MM.1S (cell line): Measurements from ENCODE around the gene MYH7B.

ENCODE experiments used
- DNase-seq: peaks from one replicate; pipeline ENCODE4 v3.0.0-alpha.2; 2015
- H2AFZ ChIP-seq: fragments of 300-600 bp; sonication (generic); 2 replicates; pipeline ENCODE4 v1.6.0; 2016; ENCODE audit warnings: antibody characterized with exemption, low read length
- H3F3A ChIP-seq: fragments of 300-600 bp; sonication (generic); 2 replicates; pipeline ENCODE4 v1.6.1; 2016; ENCODE audit warnings: mild to moderate bottlenecking, antibody characterized with exemption, low read length, moderate library complexity, mixed read lengths; ENCODE audit not compliant: insufficient read depth
- H3K27ac ChIP-seq: fragments of 300-600 bp; sonication (generic); 2 replicates; pipeline ENCODE4 v1.5.1; 2016; ENCODE audit warnings: mild to moderate bottlenecking, low read length
- H3K27me3 ChIP-seq: fragments of 300-600 bp; sonication (generic); replicated peaks from 2 replicates; pipeline ENCODE4 v1.6.0; 2016; ENCODE audit warnings: low read length; ENCODE audit not compliant: insufficient read depth
- H3K36me3 ChIP-seq: fragments of 300-600 bp; sonication (generic); replicated peaks from 2 replicates; pipeline ENCODE4 v1.6.1; 2016; ENCODE audit warnings: mild to moderate bottlenecking, low read length, mixed read lengths; ENCODE audit not compliant: insufficient read depth
- H3K4me1 ChIP-seq: fragments of 300-600 bp; sonication (generic); 2 replicates; pipeline ENCODE4 v1.6.1; 2016; ENCODE audit warnings: low read length, mixed read lengths
- H3K4me2 ChIP-seq: fragments of 300-600 bp; sonication (generic); 2 replicates; pipeline ENCODE4 v1.6.0; 2016; ENCODE audit warnings: low read depth, low read length
- H3K4me3 ChIP-seq: fragments of 300-600 bp; sonication (generic); 2 replicates; pipeline ENCODE4 v1.5.1; 2016; ENCODE audit warnings: low read length, mixed read lengths
- H3K79me2 ChIP-seq: fragments of 300-600 bp; sonication (generic); 2 replicates; pipeline ENCODE4 v1.6.1; 2016; ENCODE audit warnings: mixed run types, low read length, mixed read lengths
- H3K9ac ChIP-seq: fragments of 300-600 bp; sonication (generic); 2 replicates; pipeline ENCODE4 v1.6.1; 2016; ENCODE audit warnings: low read length, mixed read lengths
- H3K9me2 ChIP-seq: fragments of 300-600 bp; sonication (generic); replicated peaks from 2 replicates; pipeline ENCODE4 v1.6.1; 2016; ENCODE audit warnings: mild to moderate bottlenecking, low read length, mixed read lengths; ENCODE audit not compliant: insufficient read depth
- H3K9me3 ChIP-seq: fragments of 300-600 bp; sonication (generic); replicated peaks from 2 replicates; pipeline ENCODE4 v1.6.1; 2016; ENCODE audit warnings: mild to moderate bottlenecking, low read length, mixed read lengths; ENCODE audit not compliant: insufficient read depth
- H4K20me1 ChIP-seq: fragments of 300-600 bp; sonication (generic); 2 replicates; pipeline ENCODE4 v1.6.1; 2016; ENCODE audit warnings: mild to moderate bottlenecking, low read length, moderate library complexity, mixed read lengths; ENCODE audit not compliant: insufficient read depth
- EZH2 ChIP-seq: fragments of 300-600 bp; sonication (generic); optimal IDR thresholded peaks from 2 replicates; pipeline ENCODE3; 2017; ENCODE audit warnings: low read depth, mild to moderate bottlenecking, antibody characterized with exemption, low read length, mixed read lengths
- EZH2phosphoT487 ChIP-seq: fragments of 300-600 bp; sonication (generic); IDR thresholded peaks from 2 replicates; pipeline ENCODE4 v1.6.1; 2018; ENCODE audit warnings: antibody characterized with exemption, low read length
- TF ChIP-seq, protein P1 (sequence below): fragments of 300-600 bp; sonication (generic); IDR thresholded peaks from 2 replicates; pipeline ENCODE4 v1.5.1; 2016; ENCODE audit warnings: antibody characterized with exemption, low read length, mixed read lengths

MYH7B gene

DNA sequence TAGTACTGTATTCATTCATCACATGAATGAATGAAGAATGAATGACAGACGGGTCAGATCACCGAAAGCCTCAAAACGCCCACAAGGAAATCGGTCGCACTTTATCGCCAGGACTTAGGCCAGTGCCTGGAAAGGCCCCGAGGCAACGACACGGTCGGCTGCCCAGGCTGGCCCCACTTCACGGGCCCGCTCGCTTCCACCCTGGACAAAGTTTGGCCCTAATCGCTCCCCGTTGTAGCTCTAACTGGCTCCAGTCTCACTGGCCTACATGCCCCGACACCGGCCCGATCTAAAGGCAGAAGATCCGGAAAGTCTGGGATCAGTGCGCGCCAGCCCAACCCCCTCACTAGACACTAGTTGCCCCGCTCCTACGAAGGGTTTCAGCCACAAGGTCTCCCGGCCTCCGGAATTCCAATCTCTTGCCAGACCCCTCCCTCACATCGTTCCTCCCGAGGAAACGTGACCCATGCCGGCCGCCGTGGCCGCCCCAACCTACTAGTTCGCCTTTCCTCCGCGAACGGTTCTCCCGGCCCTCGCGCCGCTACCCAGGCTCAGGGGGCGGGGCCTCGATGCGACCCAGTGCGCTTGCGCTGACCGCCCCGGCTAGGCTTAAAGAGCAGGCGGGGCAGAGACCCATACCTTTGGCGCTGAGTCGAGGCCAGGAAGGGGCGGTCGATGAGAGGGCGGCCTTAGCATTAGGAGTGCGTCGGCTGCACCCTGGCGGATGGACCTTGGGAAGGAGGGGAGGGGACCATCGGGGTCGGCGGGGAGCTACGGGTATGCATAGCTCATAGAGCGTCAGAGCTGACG, at the start of gene MYH7B, which contains the start of gene GSS:
MYH7B (plus strand) TSS at position 638 of the 810 bp plus-strand sequence. CDS start 22,138 bp downstream, outside the sequence.
GSS (minus strand) TSS at position 576 of the 810 bp plus-strand sequence. CDS start 3,954 bp downstream, outside the sequence.
- H3K4me1 ChIP-seq = peaks cover 8% of the 10 kb centered on the region
- H3F3A ChIP-seq = no peaks in the 10 kb centered on the region; the same call in 1 of the 2 replicates
- H3K36me3 ChIP-seq = no peaks in the 10 kb centered on the region
- TF ChIP-seq EZH2 (no peak), EZH2phosphoT487 (no peak)
- TF ChIP-seq, protein P1, sequence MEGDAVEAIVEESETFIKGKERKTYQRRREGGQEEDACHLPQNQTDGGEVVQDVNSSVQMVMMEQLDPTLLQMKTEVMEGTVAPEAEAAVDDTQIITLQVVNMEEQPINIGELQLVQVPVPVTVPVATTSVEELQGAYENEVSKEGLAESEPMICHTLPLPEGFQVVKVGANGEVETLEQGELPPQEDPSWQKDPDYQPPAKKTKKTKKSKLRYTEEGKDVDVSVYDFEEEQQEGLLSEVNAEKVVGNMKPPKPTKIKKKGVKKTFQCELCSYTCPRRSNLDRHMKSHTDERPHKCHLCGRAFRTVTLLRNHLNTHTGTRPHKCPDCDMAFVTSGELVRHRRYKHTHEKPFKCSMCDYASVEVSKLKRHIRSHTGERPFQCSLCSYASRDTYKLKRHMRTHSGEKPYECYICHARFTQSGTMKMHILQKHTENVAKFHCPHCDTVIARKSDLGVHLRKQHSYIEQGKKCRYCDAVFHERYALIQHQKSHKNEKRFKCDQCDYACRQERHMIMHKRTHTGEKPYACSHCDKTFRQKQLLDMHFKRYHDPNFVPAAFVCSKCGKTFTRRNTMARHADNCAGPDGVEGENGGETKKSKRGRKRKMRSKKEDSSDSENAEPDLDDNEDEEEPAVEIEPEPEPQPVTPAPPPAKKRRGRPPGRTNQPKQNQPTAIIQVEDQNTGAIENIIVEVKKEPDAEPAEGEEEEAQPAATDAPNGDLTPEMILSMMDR = peak; percentile 60
- peak within 1 kb of the TSS; percentile 83 for H3K4me2 ChIP-seq
- peak; percentile 97 for DNase-seq
- H3K79me2 ChIP-seq = no peaks in the 10 kb centered on the region
- H3K9me3 ChIP-seq = no peaks in the 10 kb centered on the region
- H2AFZ ChIP-seq = peak within 1 kb of the TSS; percentile 94
- H3K9ac ChIP-seq = peak within 1 kb of the TSS; percentile 81
- H3K4me3 ChIP-seq = peak within 1 kb of the TSS; percentile 85
- no peaks in the 10 kb centered on the region for H4K20me1 ChIP-seq
- H3K27me3 ChIP-seq = no peaks in the 10 kb centered on the region
- H3K9me2 ChIP-seq = no peaks in the 10 kb centered on the region
- peak within 1 kb of the TSS; percentile 64; the same call in 1 of the 2 replicates for H3K27ac ChIP-seq

DNA sequence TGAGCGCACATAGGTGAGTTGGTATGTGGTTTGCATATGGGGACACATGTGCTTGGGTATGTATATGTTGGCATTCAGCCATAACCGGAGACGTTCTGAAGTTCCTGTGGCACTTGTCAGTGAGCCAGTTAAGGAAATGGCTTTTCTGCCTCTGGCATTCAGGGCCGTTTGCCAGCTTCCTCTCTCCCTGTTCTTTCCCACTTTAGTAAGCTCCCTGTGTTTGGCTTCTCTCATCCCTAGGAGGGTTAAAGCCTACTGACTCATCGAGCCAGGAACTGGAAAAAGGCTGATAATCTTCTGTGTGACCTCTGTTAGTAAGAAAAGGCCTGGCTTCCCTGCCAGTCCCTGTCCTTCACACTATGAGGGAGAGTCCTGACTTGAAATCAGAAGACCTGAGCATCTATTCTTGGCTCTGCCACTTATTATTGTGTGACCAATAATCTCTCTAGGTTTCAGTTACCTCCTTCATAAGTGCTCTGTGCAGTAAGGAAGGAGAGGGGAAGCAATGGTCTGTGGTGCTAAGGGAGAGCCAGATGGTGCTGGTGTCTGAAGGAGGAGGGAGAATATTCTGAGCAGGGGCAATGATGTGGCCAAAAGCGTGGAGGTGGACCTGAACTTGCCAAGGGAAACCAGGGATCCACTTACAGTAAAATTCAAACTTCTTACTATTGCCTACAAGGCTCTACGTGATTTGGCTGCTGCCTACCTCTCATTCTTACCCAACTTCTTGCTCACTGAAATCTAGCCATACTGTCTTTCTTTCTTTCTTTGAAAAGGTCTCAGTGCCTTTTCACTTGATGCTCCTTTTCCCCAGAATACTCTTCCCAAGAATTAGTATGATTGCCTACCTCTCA, 47.8 kb upstream of the MYH7B start:
- no peak overlapping the region for H3K4me2 ChIP-seq

DNA sequence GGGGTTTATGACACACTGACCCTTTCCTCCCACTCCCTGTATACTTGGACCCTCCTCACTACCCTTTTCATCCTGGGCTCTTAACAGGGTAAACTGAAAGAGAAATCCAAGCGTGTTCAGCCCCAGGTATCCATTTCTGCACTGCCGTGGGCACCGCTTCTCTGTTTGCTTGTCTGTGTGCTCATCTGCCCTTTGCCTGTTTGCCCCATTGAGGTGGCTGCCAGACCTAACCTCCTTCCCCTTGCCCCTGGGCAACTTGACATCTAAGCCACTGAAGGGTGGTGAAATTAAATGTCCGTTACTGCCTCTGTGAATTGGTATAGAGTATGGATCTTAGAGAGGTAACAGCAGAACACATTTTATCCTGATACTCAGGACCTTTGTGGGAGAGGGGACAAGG, 40.5 kb upstream of the MYH7B start:
- Histone ChIP-seq H3K9me3 (no peaks in the 10 kb centered on the region), H3K9me2 (no peaks in the 10 kb centered on the region), H3K36me3 (no peaks in the 10 kb centered on the region), H3K4me2 (no peak overlapping the region), H3K4me3 (no peak overlapping the region), H4K20me1 (no peaks in the 10 kb centered on the region), H3F3A (no peaks in the 10 kb centered on the region), H2AFZ (no peak overlapping the region), H3K27me3 (no peaks in the 10 kb centered on the region), H3K9ac (no peak overlapping the region), H3K27ac (no peak overlapping the region), H3K79me2 (no peaks in the 10 kb centered on the region), H3K4me1 (no peaks in the 10 kb centered on the region)
- no peak for DNase-seq
- TF ChIP-seq, protein P1 = no peak
- TF ChIP-seq EZH2 (no peak), EZH2phosphoT487 (no peak)

More for the DNA sequence above, 47.8 kb upstream of the MYH7B start:
- H3K4me3 ChIP-seq = no peak overlapping the region
- H4K20me1 ChIP-seq = no peaks in the 10 kb centered on the region
- H3K9me2 ChIP-seq = no peaks in the 10 kb centered on the region
- DNase-seq = no peak
- TF ChIP-seq EZH2phosphoT487 (no peak), EZH2 (no peak)
- TF ChIP-seq, protein P1 = no peak
- H3F3A ChIP-seq = no peaks in the 10 kb centered on the region
- no peak overlapping the region for H2AFZ ChIP-seq
- H3K4me1 ChIP-seq = peaks cover 9% of the 10 kb centered on the region
- H3K27ac ChIP-seq = no peak overlapping the region
- H3K9ac ChIP-seq = no peak overlapping the region
- H3K9me3 ChIP-seq = no peaks in the 10 kb centered on the region
- no peaks in the 10 kb centered on the region for H3K79me2 ChIP-seq
- no peaks in the 10 kb centered on the region for H3K36me3 ChIP-seq
- H3K27me3 ChIP-seq = no peaks in the 10 kb centered on the region
